CD8-positive, alpha-beta memory T cell (primary cell): ENCODE data around the gene CSMD2. TPM values are rescaled to one million over a fixed set of nuclear protein-coding genes. Genes with fewer than 3 reads are reported as not detected.

Experiments
- CTCF ChIA-PET: fragments of 350-600 bp; sonication (Branson Sonifier 250); formaldehyde crosslinking; loops from one replicate; lab custom pipeline; 2021; ENCODE audit warnings: antibody characterized with exemption; lab: Charles Lee
- POLR2A ChIA-PET: fragments of 350-600 bp; sonication (Branson Sonifier 250); formaldehyde crosslinking; loops from one replicate; lab custom pipeline; 2021; ENCODE audit warnings: antibody characterized with exemption; lab: Charles Lee
- DNase-seq, 5 donors: peaks; one replicate each; pipeline versions ENCODE4 v3.0.0 to v3.0.0-alpha.2; 2020 to 2022; ENCODE audit warnings: mixed read lengths in 1 of 5
- H3K27ac ChIP-seq: one replicate; pipeline ENCODE4 v1.7.0; 2013; ENCODE audit warnings: low read depth, mild to moderate bottlenecking, low read length, moderate library complexity
- H3K27me3 ChIP-seq: 2 replicates; pipeline ENCODE4 v1.7.0; 2013; ENCODE audit warnings: low read length, mild to moderate bottlenecking; ENCODE audit not compliant: insufficient read depth, poor library complexity, severe bottlenecking
- H3K36me3 ChIP-seq: 2 replicates; pipeline ENCODE4 v1.7.0; 2013; ENCODE audit warnings: mild to moderate bottlenecking, low read length, moderate library complexity; ENCODE audit not compliant: insufficient read depth
- H3K4me1 ChIP-seq: 2 replicates; pipeline ENCODE4 v1.7.0; 2013; ENCODE audit warnings: mild to moderate bottlenecking, low read length, moderate library complexity; ENCODE audit not compliant: insufficient read depth
- H3K4me3 ChIP-seq: 2 replicates; pipeline ENCODE4 v1.7.0; 2013; ENCODE audit warnings: mild to moderate bottlenecking, low read length
- H3K9me3 ChIP-seq: 2 replicates; pipeline ENCODE4 v1.7.0; 2013; ENCODE audit warnings: mild to moderate bottlenecking, low read length
- H3K27ac Mint-ChIP-seq, 8 donors: one replicate each; pipeline ENCODE4 v1.8.0; 2020 to 2021; ENCODE audit warnings: mixed read lengths in 8 of 8, mild to moderate bottlenecking in 6 of 8, inconsistent platforms in 3 of 8, moderate library complexity in 3 of 8
- H3K27me3 Mint-ChIP-seq, 2 donors: one replicate each; pipeline ENCODE4 v1.8.0; 2020 to 2021; ENCODE audit warnings: mixed read lengths in 2 of 2, mild to moderate bottlenecking in 1 of 2, moderate library complexity in 1 of 2
- H3K36me3 Mint-ChIP-seq, 3 donors: one replicate each; pipeline ENCODE4 v1.8.0; 2020 to 2021; ENCODE audit warnings: mixed read lengths in 3 of 3, inconsistent platforms in 1 of 3, mild to moderate bottlenecking in 1 of 3
- H3K4me1 Mint-ChIP-seq, 3 donors: one replicate each; pipeline ENCODE4 v1.8.0; 2020 to 2021; ENCODE audit warnings: mixed read lengths in 3 of 3, inconsistent platforms in 1 of 3, mild to moderate bottlenecking in 1 of 3
- H3K4me3 Mint-ChIP-seq, 7 donors: one replicate each; pipeline ENCODE4 v1.8.0; 2020 to 2021; ENCODE audit warnings: mixed read lengths in 7 of 7, mild to moderate bottlenecking in 6 of 7, moderate library complexity in 4 of 7, inconsistent platforms in 2 of 7
- H3K9me3 Mint-ChIP-seq, 5 donors: one replicate each; pipeline ENCODE4 v1.8.0; 2020 to 2022; ENCODE audit warnings: mixed read lengths in 5 of 5, mild to moderate bottlenecking in 3 of 5, moderate library complexity in 2 of 5, inconsistent platforms in 1 of 5
- polyA plus RNA-seq: library from polyadenylated mRNA; unstranded; fragments of 300-500 nt; fragmentation: Illumina TruSeq; gene quantifications from one replicate; pipeline ENCODE4 v1.2.3, GENCODE V29; 2021
- total RNA-seq, 2 experiments: library from RNA; stranded (reverse); gene quantifications; one replicate each; pipeline ENCODE4 v1.2.3, GENCODE V29; 2021

CSMD2 gene
- total and polyA plus RNA-seq, 3 experiments from 2014 or later = not detected

DNA sequence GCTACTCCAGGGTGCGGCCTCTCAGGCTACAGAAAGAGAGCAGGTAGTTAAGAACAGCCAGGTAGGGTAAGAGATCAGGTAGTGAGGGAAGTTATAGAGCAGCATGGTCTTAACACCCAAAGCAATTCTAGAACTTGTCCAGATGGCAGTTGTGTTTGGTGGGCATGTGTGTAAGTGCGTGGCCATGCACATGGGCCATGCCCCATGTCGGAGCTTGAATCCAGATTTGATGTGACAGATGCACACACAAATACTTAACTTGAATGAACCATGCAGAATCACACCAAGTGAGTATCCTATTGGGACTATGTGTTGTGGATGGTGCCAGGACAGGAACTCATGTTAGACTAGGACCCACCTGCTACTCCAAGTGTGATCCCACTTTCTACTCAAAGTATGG lies 446.8 kb downstream of the CSMD2 start:
- ChIA-PET POLR2A (no interaction called here), CTCF (no interaction called here)
- Histone ChIP-seq H3K36me3 (no peaks in the 10 kb centered on the region), H3K4me1 (no peaks in the 10 kb centered on the region), H3K9me3 (no peaks in the 10 kb centered on the region), H3K4me3 (no peak overlapping the region), H3K27me3 (no peaks in the 10 kb centered on the region), H3K27ac (no peak overlapping the region)
- peaks cover 7 to 15% of the 10 kb centered on the region in 2 donors for H3K27me3 Mint-ChIP-seq
- H3K9me3 Mint-ChIP-seq = no peaks in the 10 kb centered on the region
- no peaks in the 10 kb centered on the region for H3K4me1 Mint-ChIP-seq
- no peak for DNase-seq
- no peak overlapping the region for H3K27ac Mint-ChIP-seq
- H3K36me3 Mint-ChIP-seq = no peaks in the 10 kb centered on the region
- no peak overlapping the region for H3K4me3 Mint-ChIP-seq

GRCh38 chr1:33716976-33717688 lies 447.9 kb downstream of the CSMD2 start:
- no peaks in the 10 kb centered on the region for H3K27me3 ChIP-seq
- no peak overlapping the region for H3K4me3 Mint-ChIP-seq
- ChIA-PET POLR2A (no interaction called here), CTCF (no interaction called here)
- no peaks in the 10 kb centered on the region for H3K36me3 ChIP-seq
- H3K36me3 Mint-ChIP-seq = no peaks in the 10 kb centered on the region
- no peaks in the 10 kb centered on the region for H3K4me1 Mint-ChIP-seq
- no peak overlapping the region for H3K4me3 ChIP-seq
- no peaks in the 10 kb centered on the region for H3K4me1 ChIP-seq
- no peaks in the 10 kb centered on the region for H3K9me3 Mint-ChIP-seq
- H3K9me3 ChIP-seq = no peaks in the 10 kb centered on the region
- no peak for DNase-seq
- peaks cover 7 to 21% of the 10 kb centered on the region in 2 donors for H3K27me3 Mint-ChIP-seq
- no peak overlapping the region for H3K27ac ChIP-seq
- no peak overlapping the region for H3K27ac Mint-ChIP-seq

DNA sequence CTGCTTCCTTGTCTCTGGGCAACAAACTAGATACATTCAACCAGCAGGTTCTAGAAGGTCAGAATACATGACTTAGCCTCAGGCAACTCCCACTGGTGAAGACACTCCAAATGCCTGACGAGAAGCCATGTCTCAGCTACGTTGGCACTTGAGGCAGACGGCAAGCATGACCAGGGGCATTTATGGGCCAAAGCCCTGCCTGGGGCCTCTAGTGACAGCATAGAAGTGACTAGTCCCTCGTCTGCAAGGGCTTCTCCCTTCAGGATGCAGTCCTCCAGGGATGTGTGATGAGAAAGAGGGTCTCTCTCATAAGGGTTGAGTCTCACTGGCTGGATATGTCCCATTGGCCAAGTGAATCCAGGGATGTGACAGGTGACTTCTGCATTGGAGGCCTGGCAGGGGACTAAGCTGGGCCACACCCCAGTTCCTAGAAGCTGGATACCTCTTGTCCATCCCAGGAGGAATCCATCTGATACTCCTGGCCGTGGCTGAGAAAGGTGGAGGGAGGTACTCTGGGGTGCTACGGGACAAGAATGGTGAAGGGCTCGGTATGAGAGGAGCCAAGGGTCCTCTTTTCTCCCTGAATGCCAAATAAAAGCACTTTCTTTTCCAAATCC lies 449.7 kb downstream of the CSMD2 start:
- no peaks in the 10 kb centered on the region for H3K9me3 ChIP-seq
- Mint-ChIP-seq H3K27me3 (peaks cover 7 to 36% of the 10 kb centered on the region in 2 donors), H3K4me1 (no peaks in the 10 kb centered on the region), H3K36me3 (no peaks in the 10 kb centered on the region), H3K4me3 (no peak overlapping the region), H3K9me3 (no peaks in the 10 kb centered on the region), H3K27ac (no peak overlapping the region)
- ChIA-PET CTCF (no interaction called here), POLR2A (no interaction called here)
- no peaks in the 10 kb centered on the region for H3K27me3 ChIP-seq
- H3K4me3 ChIP-seq = no peak overlapping the region
- H3K27ac ChIP-seq = no peak overlapping the region
- H3K36me3 ChIP-seq = no peaks in the 10 kb centered on the region
- no peaks in the 10 kb centered on the region for H3K4me1 ChIP-seq
- DNase-seq = no peak

GRCh38 chr1:33714421-33714820 lies 450.6 kb downstream of the CSMD2 start:
- POLR2A ChIA-PET = no interaction called here
- H3K4me3 Mint-ChIP-seq = no peak overlapping the region

GRCh38 chr1:33713058-33713877 lies 451.8 kb downstream of the CSMD2 start:
- no peaks in the 10 kb centered on the region for H3K4me1 Mint-ChIP-seq
- no peak overlapping the region for H3K4me3 Mint-ChIP-seq
- H3K27me3 Mint-ChIP-seq = peaks cover 7 to 51% of the 10 kb centered on the region in 2 donors
- DNase-seq = no peak
- POLR2A ChIA-PET = no interaction called here
- H3K4me1 ChIP-seq = no peaks in the 10 kb centered on the region
- H3K9me3 Mint-ChIP-seq = no peaks in the 10 kb centered on the region
- no peaks in the 10 kb centered on the region for H3K36me3 Mint-ChIP-seq
- no peaks in the 10 kb centered on the region for H3K27me3 ChIP-seq
- no peaks in the 10 kb centered on the region for H3K36me3 ChIP-seq
- no peak overlapping the region for H3K27ac Mint-ChIP-seq
- H3K4me3 ChIP-seq = no peak overlapping the region
- H3K27ac ChIP-seq = no peak overlapping the region
- CTCF ChIA-PET = no interaction called here
- no peaks in the 10 kb centered on the region for H3K9me3 ChIP-seq

More at GRCh38 chr1:33714421-33714820, 450.6 kb downstream of the CSMD2 start:
- DNase-seq = no peak
- Mint-ChIP-seq H3K27me3 (peaks cover 7 to 42% of the 10 kb centered on the region in 2 donors), H3K4me1 (no peaks in the 10 kb centered on the region), H3K36me3 (no peaks in the 10 kb centered on the region), H3K9me3 (no peaks in the 10 kb centered on the region), H3K27ac (no peak overlapping the region)
- Histone ChIP-seq H3K9me3 (no peaks in the 10 kb centered on the region), H3K4me1 (no peaks in the 10 kb centered on the region), H3K4me3 (no peak overlapping the region), H3K27ac (no peak overlapping the region), H3K27me3 (no peaks in the 10 kb centered on the region), H3K36me3 (no peaks in the 10 kb centered on the region)
- CTCF ChIA-PET = no interaction called here

DNA sequence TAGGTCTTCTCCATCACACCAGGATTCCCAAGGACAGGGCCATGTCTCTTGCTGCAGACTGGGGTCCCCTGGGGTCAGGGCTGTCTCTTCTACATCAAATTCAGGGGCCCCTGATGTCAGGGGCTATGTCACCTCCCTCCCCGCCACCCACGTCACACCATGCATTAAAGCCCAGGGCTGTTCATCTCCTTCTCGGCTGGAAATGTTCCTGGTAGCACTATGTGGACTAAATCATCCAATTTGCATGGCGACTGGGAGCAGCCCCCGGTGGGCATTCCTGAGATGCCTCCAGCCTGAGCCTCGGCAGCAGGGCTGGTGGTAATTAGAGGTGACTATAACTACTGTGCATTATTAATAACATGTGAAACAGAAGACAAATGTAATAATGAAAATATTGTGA lies 452.8 kb downstream of the CSMD2 start:
- Histone ChIP-seq H3K9me3 (no peaks in the 10 kb centered on the region), H3K4me1 (no peaks in the 10 kb centered on the region), H3K27ac (no peak overlapping the region), H3K27me3 (no peaks in the 10 kb centered on the region), H3K36me3 (no peaks in the 10 kb centered on the region), H3K4me3 (no peak overlapping the region)
- Mint-ChIP-seq H3K9me3 (no peaks in the 10 kb centered on the region), H3K36me3 (no peaks in the 10 kb centered on the region), H3K4me3 (no peak overlapping the region), H3K4me1 (no peaks in the 10 kb centered on the region), H3K27ac (no peak overlapping the region), H3K27me3 (peaks cover 5 to 58% of the 10 kb centered on the region in 2 donors)
- ChIA-PET CTCF (no interaction called here), POLR2A (no interaction called here)
- no peak for DNase-seq

- H3K27me3 Mint-ChIP-seq = peaks cover 5 to 63% of the 10 kb centered on the region in 2 donors
- Histone ChIP-seq H3K4me1 (no peaks in the 10 kb centered on the region), H3K36me3 (no peaks in the 10 kb centered on the region), H3K4me3 (no peak overlapping the region), H3K9me3 (no peaks in the 10 kb centered on the region), H3K27me3 (no peaks in the 10 kb centered on the region), H3K27ac (no peak overlapping the region)
- H3K4me3 Mint-ChIP-seq = no peak overlapping the region
- no peaks in the 10 kb centered on the region for H3K36me3 Mint-ChIP-seq
- no peak for DNase-seq
- CTCF ChIA-PET = no interaction called here
- POLR2A ChIA-PET = no interaction called here
- H3K27ac Mint-ChIP-seq = no peak overlapping the region
- H3K4me1 Mint-ChIP-seq = no peaks in the 10 kb centered on the region
- no peaks in the 10 kb centered on the region for H3K9me3 Mint-ChIP-seq
Observed at GRCh38 chr1:33711511-33711910, 453.5 kb downstream of the CSMD2 start.

DNA sequence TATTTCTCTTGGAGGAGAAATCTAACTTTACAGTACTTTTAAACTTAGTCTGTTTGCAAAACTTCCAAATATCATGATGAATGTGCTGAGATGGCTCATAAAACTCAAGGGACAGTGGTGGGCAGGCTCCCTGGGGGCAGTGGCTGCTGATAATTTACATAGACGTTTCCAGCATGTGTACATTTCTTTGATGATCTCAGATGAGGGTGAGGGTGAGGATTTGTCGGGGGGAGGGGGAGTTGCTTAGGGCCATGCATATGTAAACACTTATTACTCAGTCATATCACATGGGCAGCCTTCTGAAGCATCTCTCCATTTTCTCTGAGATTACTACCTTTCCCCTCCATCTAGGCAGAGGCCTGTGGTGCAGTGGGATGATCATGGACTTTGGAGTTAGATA lies 454.1 kb downstream of the CSMD2 start:
- H3K36me3 Mint-ChIP-seq = no peaks in the 10 kb centered on the region

More for the DNA sequence above, 454.1 kb downstream of the CSMD2 start:
- no peaks in the 10 kb centered on the region for H3K9me3 ChIP-seq
- no peaks in the 10 kb centered on the region for H3K4me1 Mint-ChIP-seq
- no peaks in the 10 kb centered on the region for H3K9me3 Mint-ChIP-seq
- no peak overlapping the region for H3K4me3 ChIP-seq
- H3K4me1 ChIP-seq = no peaks in the 10 kb centered on the region
- no peaks in the 10 kb centered on the region for H3K36me3 ChIP-seq
- no peak overlapping the region for H3K27ac ChIP-seq
- DNase-seq = no peak
- H3K4me3 Mint-ChIP-seq = no peak overlapping the region
- no peak overlapping the region for H3K27ac Mint-ChIP-seq
- no peaks in the 10 kb centered on the region for H3K27me3 ChIP-seq
- ChIA-PET POLR2A (no interaction called here), CTCF (no interaction called here)
- H3K27me3 Mint-ChIP-seq = peaks cover 4 to 63% of the 10 kb centered on the region in 2 donors
